ENCODE measurements around the gene ZBTB45.

GRCh38 chr19:58477871-58478270 is 41.7 kb downstream of the ZBTB45 start:
- TF ChIP-seq, protein P1, sequence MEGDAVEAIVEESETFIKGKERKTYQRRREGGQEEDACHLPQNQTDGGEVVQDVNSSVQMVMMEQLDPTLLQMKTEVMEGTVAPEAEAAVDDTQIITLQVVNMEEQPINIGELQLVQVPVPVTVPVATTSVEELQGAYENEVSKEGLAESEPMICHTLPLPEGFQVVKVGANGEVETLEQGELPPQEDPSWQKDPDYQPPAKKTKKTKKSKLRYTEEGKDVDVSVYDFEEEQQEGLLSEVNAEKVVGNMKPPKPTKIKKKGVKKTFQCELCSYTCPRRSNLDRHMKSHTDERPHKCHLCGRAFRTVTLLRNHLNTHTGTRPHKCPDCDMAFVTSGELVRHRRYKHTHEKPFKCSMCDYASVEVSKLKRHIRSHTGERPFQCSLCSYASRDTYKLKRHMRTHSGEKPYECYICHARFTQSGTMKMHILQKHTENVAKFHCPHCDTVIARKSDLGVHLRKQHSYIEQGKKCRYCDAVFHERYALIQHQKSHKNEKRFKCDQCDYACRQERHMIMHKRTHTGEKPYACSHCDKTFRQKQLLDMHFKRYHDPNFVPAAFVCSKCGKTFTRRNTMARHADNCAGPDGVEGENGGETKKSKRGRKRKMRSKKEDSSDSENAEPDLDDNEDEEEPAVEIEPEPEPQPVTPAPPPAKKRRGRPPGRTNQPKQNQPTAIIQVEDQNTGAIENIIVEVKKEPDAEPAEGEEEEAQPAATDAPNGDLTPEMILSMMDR (IDR thresholded peaks at IDR 0.05): no peak
- no peak for TF ChIP-seq POLR2A (IDR thresholded peaks at IDR 0.05)

Data from uterus (tissue), 2 donors.